ENCODE results near the gene HSPA12A.

HSPA12A gene, protein sequence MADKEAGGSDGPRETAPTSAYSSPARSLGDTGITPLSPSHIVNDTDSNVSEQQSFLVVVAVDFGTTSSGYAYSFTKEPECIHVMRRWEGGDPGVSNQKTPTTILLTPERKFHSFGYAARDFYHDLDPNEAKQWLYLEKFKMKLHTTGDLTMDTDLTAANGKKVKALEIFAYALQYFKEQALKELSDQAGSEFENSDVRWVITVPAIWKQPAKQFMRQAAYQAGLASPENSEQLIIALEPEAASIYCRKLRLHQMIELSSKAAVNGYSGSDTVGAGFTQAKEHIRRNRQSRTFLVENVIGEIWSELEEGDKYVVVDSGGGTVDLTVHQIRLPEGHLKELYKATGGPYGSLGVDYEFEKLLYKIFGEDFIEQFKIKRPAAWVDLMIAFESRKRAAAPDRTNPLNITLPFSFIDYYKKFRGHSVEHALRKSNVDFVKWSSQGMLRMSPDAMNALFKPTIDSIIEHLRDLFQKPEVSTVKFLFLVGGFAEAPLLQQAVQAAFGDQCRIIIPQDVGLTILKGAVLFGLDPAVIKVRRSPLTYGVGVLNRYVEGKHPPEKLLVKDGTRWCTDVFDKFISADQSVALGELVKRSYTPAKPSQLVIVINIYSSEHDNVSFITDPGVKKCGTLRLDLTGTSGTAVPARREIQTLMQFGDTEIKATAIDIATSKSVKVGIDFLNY

DNA sequence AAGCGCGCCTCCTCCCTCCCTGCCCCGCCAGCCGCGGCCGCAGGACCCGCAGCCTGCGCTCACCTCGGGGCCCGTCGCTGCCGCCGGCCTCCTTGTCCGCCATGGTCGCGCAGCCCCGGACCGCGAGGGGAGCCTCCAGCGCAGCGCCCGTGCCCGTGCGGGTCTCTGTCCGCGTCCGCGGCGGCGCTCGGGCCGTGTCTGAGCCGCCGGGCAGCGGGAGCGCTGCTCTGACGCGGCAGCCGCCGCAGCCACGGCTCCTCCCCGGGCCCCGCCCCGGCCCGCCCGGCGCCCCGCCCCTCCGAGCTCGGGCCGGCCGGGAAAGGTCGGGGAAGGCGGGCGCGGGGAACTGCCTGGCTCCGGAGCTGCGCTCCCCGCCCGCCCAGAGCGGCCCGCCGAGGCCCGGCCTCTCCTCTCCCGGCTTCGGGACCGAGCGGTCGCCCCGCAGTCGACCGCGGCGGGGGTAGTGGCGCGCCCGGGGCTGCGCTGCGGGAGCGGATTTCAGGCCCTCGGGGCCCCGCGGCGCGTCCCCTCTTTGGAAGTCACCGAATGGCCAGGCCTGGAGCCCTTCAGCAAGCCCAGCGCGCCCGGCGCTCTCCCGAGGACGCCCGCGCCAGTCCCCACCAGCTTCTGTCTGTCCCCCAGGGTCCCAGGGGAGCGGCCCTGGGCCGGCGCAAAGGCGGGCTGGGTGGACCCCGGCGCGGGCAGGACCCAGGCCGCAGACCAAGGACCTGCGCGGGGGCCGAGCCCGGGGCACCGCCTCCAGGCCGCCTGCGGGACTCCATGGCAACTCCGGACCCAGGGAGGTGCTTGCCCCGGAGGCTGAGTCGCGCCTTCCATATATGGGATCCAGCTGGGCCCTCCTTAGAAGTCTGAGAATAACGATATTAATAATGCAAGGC is at the start of gene HSPA12A:
Gene HSPA12A (minus strand): TSS at position 200 of the 899 bp plus-strand sequence. CDS start 97 bp downstream, at position 103.
- peak; percentile 27 for DNase-seq (ENCODE audit: low read depth)

- no peak for DNase-seq (ENCODE audit: low read depth)
Observed at GRCh38 chr10:116791241-116791640, 48.9 kb upstream of the HSPA12A start.

DNA sequence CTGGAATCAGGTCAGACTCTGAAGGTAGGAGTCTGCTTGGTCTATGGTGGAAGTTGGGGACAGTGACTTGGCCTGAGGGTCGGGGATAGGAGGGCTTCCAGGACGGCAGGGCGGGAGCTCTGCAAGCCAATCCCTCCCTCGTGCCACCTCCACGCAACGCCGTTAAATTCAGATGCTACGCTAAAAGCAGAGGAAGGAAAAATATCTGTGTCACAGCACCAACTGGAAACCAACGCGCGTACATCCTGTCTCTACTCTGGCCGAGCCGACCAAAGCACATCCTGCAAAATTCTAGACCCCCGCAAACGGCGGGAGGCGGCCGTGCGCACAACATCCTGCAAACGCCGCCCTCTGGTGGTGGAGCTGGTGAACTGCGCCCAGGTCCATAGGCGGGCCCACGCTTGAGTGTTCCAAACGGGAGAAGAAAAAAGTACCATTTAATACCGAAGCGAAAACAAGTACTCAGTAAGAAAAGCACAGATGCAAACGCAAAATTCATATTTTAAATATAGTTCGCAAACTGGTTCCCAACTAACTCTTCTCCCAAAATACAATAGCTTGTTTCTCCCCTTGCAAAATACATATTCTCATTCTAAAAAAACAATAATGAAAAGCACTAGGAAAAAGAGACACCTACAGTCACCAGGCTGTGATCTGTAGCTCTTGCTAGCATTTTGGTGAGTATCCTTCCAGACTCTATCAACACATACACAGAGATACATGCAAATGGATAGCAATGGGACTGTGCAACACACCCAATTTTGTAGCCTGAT is 45.7 kb upstream of the HSPA12A start:
- DNase-seq (ENCODE audit: low read depth) = peak; percentile 57

DNA sequence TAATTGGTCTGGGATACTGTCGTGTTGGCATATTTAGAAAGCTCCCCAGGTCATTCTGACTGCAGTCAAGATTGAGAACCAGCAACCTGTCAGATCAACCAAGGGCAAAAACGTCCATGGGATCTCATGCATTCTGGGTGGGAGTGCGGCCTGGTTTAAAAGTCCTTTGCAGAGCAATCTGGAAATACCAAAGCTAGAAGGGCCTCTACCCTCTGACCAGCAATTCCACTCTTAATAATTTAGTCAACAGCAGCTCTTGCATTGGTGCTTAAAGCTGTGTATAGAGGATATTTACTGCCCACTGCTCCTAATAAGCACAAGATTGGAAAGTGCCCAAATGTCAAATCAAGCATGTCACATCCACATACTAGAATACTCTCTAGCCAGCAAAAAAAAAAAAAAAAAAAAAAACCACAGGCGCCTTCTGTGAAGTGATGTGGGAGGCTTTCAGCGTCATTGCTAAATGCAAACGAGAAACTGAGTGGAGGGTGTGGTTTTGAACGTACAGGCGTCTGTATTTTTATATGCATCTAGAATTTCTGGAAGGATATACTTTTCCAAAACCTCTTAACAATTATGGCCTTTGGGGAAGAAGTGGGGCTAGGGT is 44.8 kb upstream of the HSPA12A start:
- no peak for DNase-seq (ENCODE audit: low read depth)

- no peak for DNase-seq (ENCODE audit: low read depth)
Observed at GRCh38 chr10:116785867-116786266, 43.5 kb upstream of the HSPA12A start.

DNA sequence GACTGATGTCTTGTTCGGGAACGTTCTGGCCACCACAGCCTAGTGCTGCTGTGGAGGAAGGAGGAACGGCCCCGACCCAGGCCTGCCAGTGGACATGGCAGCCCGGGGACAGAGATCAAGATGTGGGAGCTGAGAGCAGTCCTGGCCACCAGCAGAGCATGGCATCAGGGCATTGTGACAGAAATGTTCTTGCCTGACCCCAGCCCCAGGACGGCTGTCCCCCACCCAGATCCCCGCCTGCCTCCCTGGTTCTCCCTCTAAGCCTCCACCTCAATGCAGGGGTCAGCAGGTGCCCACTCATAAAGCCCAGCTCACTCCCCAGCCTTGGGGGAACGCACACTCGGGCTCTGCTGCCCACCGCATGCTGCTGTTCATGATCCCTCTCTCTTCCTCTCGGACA is 42.9 kb upstream of the HSPA12A start:
- no peak for DNase-seq (ENCODE audit: low read depth)

- no peak for DNase-seq (ENCODE audit: low read depth)
Observed at GRCh38 chr10:116784651-116785050, 42.3 kb upstream of the HSPA12A start.

DNA sequence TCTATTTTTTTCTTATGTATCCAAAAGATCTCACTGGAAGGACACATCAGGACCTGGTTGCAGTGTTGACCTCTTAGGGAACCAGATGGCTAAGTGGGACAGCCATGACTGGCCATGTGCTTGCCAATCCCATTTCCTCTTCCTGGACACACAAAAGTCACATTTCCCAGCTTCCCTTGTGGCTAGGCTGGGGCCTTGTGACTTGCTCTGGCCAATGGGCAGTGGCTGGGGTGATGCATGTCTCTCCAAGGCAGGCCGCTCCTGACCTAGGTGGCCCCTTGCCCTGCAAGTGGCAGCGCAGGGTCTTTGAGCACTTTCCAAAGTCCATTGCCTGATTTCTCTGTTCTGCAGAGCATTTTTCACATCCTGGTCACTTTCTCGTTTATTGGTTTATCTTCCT is 41.7 kb upstream of the HSPA12A start:
- no peak for DNase-seq (ENCODE audit: low read depth)

DNA sequence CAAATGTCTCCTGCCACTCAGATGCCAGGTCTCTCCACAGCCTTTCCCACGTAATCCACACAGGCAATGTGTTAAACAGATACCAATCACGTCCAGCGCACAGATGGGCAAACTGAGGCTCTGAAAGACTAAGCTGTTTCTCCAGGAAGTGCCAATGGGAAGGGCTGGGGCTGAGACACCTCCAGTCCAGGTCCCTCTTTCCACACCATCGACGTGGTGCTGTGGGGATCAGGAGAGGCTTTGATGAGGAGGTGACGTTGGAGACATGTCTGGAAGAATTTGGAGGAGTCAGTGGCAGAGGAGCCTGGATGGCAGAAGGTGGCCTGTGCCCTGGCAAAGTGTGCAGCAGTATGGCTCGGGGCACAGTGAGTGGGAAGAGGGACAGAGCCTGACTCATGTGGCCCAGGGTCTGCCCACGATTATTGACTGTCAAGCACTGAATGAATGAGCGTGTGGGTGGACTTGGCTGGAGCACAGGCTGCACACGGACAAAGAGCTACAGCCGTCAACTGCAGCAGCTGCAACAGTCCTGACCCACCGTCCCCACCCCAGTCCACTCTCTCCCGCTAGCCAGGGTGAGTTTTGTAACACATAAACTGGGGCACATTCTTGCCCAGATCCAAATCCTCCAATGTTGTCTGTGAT is 40.8 kb upstream of the HSPA12A start:
- no peak for DNase-seq (ENCODE audit: low read depth)

- no peak for DNase-seq (ENCODE audit: low read depth)
Observed at GRCh38 chr10:116781370-116781884, 39.1 kb upstream of the HSPA12A start.

GRCh38 chr10:116780691-116781205 is 38.4 kb upstream of the HSPA12A start:
- DNase-seq (ENCODE audit: low read depth) = no peak

- no peak for DNase-seq (ENCODE audit: low read depth)
Observed at GRCh38 chr10:116779076-116779687, 36.8 kb upstream of the HSPA12A start.

DNA sequence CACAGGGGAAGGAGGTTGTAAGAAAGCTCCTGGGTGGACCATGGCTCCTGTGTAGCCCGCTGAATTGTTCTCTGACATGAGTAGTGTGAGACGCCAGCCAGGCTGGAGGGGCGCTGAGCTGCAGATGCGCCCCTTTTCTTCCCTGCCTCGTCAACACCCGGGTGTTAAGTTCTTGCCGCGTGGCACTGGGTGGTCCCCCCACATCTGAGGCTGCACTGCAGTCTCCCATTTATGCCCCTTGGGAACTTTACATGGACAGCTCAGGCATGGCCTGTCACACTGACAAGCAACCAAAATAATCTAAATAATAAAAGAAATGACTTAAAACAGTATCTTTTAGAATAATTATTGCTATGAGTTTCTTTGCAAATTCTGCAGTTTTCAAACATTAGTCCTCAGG is 34.6 kb upstream of the HSPA12A start:
- no peak for DNase-seq (ENCODE audit: low read depth)

DNA sequence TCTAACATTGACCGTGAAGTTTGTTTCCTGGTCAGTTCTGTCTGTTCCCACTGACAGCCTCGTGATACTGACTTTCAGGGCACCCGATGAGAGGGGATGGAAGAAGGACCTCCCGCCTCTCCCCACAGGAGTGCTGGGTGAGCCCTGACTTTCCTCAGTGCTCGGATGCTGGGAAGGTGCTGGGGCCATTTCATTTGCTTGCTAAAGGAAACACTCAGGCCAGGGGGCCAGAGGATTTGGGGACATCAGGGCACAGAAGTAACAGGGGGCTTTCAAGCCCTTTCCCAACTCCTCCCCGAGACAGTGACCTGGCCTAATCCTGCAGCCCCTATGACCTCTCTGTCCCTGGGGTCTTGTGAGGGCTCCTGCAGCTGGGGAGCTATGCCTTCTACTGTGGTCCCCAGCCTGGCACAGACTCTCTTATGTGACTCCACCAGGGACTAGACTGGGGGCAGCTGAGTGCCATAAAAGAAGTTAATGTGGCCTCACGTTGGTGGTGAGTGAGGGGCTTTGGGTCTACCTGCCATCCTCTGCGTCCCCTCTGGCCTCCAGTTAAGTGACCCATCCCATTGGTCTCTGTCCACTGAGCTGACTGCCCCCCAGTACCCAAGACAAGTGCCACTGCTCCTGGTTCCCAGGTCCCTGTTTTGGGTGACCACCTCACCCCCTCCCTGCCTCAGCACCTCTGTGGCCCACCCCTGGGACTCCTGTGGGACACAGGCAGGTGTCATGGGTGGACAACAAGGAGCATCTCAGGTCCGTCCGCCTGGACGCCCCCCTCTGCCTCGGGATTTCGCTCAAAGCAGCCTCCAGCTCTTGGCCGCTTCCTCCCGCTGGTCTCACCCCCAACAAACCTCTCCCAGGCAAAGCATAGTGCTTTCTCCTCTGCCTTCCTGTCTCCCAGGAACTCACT is 33.4 kb upstream of the HSPA12A start:
- DNase-seq (ENCODE audit: low read depth) = no peak

DNA sequence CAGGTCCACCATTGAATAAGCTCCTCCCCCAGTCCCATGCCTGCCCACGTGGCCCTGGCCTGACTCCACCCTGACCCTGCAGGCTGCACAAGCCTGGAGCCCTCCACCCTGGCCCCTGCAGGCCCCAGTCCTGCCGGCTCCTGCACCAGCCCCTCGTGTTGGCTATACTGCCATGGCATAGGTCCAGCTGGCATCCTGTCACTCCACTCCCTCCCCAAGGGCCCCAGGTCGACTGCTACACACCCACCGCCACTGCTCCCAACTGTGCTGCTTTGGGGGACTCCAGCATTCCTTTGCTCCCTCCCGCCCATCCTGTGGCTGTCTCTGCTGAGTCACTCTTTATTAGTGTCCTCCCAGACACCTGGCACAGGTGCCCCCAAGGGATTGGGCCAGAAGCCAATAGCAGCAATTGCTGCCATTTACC is 32.4 kb upstream of the HSPA12A start:
- DNase-seq (ENCODE audit: low read depth) = no peak

- DNase-seq (ENCODE audit: low read depth) = no peak
Observed at GRCh38 chr10:116772909-116773705, 30.7 kb upstream of the HSPA12A start.

DNA sequence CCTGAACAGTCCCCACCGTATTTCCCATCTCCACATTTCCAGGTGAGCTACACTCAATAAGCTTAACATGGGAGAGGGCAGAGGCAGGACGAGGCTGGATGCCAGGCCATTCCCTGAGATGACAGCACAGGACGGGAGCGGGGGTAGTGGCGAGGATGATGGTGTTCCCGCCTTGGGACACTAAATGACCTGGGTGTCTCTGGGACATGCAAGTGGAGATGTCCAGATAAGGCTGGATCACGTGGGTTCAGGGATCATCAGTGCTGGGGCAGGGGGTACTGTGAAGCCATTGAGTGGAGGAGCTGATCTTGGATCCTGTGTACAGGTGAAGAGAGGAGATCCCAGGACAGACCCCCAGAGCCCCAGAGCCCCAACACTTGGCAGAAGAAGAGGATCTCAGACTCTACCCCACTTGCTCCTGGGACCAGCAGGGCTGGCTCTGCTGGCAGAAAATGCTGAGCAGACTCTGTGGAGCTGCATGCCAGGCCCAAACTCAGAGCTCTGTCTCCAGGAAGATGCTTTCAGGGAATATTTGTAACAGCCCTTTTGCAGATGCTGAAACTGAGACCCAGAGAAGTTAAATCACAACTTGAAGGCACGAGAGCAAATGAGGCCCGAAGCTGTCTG is 29.7 kb upstream of the HSPA12A start:
- no peak for DNase-seq (ENCODE audit: low read depth)
